NCI-H2171 treated with DMSO at 0.1 percent for 48 hours (cell line): ENCODE measurements around the gene QRFP.

Source experiments
- DNase-seq: peaks from one replicate; lab custom pipeline; 2025; lab: John Stamatoyannopoulos, UW

QRFP gene

GRCh38 chr9:130904070-130905044 is 7.7 kb upstream of the QRFP start:
- no peak for DNase-seq

DNA sequence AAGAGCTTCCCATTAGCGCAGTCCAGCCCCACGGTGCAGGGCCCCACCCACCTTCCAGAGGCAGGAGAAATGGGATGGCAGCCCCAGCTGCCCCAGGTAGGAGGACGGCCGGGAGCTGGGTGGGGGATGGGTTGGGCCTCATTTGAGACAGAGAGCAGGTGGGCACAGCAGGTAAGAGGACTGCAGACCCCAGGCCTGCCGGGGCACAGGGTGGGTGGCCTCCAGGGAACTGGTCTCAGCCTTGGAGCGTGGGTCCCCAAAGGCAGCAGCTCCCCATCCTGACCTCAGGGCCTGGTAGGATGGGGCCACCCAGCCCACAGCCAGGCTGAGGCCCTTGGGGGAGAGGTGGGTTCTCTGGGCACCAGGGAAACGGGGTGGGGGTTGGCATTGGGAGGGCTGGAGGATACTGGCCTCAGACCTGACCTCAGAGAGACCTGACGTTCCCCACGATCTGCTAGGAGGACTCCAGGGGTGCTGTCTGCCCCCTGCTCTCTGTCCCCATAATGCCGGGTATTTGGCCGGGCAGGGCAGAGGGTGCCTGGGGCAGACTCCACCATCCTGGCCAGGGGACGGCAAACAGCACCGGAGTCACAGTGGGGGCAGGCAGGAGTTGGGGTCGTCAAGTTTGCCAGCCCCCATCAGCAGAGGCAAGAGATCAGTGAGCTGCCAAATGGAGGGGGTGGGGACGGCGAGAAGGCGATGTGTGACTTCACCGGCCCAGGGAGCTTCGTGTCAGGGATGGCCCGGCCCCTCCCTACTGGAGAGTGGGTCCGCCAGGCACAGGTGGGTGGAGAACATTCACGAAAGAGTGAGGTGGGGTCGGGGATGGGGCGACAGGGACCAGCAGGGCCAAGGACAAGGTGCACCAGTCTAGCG is 6.8 kb upstream of the QRFP start:
- DNase-seq = no peak

DNA sequence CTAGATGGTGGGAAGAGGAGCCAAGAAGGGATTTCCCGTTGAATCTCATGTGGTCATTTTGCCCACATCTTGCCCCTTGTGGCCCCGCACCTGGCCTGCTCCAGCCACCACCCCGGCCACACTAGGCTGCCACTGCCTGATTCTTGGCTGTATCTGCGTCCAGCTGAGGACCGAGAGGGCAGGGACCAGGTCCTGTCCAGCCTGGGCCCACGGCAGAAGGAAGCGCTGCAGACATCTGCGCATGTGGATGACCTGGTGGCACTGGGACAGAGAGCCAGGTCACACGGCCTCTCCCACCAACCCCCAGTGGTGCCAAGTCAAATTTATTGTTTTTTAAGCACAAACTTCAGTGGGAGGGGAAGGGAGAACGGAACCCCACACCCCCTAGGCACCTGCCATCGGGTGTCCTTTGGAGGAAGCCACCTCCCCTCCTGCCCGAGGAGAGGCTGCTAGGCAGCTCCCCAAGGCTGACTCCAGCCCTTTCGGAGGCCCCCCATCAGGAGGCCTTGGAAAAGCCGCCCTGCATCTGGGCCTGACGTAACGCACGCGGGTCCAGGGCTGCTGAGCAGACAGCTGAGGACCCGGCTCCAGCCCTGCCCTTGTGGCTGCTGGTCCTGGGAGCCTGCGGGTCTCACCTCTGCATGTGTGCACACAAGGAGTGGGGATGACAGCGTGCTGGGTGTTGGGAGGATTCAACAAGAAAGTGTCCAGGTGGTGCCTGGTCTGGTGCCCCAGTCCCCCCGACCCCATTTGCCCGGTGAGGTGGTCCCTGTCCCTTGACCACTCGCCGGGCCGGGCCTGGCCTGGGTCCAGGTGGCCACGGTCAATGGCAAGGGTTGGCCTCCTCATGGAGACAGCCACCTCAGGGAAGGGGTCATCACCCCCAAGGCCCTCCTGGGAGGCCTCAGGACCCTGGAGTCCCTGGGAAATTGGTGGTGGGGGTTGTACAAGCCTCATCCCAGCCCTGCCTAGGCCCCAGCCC is 5.9 kb upstream of the QRFP start:
- DNase-seq = no peak

DNA sequence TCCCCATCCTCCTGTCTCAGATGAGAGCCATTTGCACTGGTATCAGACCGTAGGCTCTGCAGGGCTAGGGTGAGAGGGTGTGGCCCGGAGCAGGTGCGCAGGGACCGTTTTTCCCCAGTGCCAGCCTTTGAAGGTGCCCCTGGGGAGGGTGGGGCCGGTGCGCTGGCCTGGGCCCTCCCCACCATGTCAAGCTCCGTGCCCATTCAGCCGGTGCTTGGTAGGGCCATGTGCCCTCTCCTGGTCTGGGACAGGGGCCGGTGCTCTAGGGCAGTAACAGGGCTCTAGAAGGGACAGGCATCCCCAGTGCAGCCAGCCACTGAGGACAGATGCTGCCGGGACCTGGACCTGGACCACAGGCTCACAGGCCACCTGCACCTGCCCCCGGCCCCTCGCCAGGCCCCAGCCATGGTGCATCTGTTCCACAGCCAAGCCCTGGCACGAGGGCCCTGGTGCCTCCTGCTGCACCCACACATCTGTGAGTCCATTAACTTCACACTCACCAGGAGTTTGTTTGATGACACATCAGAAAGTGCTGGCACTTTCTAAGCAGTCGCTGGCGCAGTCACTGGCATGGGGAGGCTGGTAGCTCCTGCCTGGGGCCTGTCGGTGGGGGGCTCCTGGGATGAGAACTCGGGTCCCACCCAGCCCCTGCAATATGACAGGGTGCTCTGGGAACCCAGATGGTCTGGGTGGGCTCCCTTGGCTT is 5.0 kb upstream of the QRFP start:
- DNase-seq = no peak

GRCh38 chr9:130900701-130901497 is 4.3 kb upstream of the QRFP start:
- no peak for DNase-seq

GRCh38 chr9:130899051-130899748 is 2.6 kb upstream of the QRFP start:
- DNase-seq = no peak

DNA sequence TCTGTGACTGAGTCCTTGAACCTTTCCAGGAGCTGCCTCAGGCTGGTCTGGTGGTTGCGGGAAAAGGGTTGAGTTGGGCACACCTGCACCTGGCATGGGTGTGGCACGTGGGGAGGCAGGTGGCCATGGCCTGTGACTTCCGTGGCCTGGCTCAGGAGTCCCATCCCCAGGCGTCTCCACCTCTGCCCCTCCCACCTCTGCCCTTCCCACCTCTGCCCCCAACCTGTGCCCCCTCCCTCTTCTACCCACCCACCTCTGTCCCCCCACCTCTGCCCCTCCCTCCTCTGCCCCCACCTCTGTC is 1.9 kb upstream of the QRFP start:
- DNase-seq = no peak

DNA sequence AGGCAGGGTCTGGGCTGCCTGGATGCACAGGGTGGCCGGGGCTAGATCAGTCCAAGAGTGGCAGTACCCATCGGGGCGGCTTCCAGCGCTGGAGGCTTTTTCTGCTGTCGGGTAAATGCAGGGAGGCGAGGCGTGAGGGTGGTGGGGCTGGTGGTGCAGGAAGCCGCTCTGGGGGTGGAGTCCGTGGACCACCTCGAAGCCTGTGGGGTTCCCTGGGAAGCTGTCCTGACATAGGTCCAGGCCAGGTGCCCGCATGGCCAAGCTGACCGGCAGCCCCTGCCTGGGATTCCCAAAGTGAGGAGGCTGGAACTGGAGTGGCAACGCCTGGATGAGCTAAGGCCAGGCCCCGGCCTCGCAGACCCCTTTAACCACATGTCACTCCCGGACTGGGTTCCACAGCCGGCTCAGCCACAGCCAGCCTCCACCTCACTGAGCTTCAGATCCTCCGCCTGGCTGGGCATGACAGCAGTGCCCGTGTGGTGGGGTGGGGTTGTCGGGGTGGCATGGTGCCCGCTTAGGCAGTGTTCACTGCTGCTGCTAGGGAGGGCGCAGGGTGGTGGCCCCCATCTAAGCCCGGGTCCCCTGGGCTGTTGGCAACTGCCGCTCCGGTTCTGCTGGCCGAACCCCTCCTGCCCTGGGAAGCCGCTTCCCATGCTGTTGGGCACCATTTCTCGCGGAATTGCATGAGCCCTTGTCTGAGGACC is 1.4 kb upstream of the QRFP start:
- peak; percentile 16 for DNase-seq

DNA sequence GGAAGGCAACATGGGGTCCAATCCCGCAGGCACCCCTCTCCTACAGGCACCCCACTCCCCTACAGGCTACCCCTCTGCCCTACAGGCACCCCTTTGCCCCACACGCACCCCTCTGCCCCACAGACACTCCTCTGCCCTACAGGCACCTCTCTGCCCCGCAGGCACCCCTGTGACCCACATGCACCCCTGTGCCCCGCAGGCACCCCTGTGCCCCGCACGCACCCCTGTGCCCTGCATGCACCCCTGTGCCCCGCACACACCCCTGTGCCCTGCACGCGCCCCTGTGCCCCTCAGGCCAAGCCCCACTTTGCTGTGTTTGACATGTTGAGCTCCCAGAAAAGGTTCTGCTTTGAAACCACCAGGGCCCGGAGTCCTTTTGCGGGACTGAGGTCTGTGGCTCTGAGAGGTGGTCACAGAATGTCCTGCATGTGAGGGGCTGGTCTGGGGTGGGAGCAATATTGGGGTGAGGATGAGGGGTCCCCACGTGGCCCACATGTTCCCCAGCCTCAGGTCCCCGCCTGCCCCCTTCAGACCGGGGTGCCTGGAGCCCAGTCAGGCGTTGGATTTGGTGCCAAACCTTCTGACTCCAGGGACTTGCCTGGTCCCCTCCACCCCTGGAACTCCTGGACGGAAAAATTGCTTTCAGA is 616 bp upstream of the QRFP start:
- DNase-seq = no peak

GRCh38 chr9:130895481-130896232 is 955 bp downstream of the QRFP start:
- DNase-seq = no peak

DNA sequence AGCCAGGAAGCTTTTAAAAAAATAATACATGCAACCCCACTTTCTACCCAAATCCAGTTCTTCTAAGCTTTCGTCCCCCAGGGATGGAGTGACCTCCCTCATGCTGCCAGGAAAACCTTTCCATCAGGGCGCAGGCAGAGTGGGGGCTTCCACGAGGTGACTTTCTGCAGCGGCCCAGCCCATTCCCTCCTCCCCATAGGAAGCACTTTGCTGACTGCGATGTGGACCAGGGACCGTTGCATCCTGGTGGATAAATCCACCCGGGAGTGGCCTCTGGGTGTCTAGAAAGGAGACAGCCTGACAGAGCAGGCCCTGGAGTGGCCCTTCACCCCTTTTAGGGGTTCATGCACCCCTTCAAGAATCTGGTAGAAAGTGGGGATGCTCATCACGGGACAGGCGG is 1.6 kb downstream of the QRFP start:
- no peak for DNase-seq

- DNase-seq = no peak
Measured at GRCh38 chr9:130894546-130894945, 2.1 kb downstream of the QRFP start.

DNA sequence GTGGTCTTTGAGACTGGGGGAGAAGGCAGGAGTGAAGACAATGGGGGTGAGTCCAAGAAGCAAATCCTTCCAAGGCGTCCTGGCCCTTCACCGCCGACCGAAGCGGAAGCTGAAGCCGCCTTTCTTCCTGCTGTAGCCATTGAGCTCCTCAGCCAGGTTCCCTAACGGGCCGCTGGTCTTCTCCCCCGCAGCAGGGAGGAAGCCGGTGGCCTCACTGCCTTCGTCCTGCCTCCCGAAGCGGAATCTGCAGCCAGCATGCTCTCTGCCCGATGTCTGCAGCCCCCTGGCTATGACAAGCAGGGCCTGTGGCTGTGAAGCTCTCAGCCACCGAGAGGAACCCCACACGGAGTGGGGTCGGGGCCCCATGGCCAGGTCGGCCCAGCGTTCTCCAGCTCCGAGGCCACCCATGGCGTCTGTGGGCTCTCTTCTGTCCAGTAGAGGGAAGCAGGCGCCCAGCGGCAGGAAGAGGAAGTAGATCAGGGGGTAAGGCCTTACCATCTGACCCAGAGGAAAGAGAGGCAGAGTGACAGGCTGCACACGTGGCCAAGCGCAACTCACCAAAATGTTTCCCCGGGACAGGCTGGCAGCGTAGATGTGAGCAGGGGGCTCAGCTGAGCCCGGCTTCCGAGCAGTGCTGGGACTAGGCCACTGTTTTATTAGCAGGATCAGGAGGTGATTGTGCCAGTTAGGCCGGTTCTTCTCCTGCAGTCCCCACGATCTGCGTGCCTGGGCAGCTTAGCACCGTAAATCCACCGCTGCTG is 3.1 kb downstream of the QRFP start:
- DNase-seq = no peak

- DNase-seq = no peak
Measured at GRCh38 chr9:130892477-130893304, 3.9 kb downstream of the QRFP start.

DNA sequence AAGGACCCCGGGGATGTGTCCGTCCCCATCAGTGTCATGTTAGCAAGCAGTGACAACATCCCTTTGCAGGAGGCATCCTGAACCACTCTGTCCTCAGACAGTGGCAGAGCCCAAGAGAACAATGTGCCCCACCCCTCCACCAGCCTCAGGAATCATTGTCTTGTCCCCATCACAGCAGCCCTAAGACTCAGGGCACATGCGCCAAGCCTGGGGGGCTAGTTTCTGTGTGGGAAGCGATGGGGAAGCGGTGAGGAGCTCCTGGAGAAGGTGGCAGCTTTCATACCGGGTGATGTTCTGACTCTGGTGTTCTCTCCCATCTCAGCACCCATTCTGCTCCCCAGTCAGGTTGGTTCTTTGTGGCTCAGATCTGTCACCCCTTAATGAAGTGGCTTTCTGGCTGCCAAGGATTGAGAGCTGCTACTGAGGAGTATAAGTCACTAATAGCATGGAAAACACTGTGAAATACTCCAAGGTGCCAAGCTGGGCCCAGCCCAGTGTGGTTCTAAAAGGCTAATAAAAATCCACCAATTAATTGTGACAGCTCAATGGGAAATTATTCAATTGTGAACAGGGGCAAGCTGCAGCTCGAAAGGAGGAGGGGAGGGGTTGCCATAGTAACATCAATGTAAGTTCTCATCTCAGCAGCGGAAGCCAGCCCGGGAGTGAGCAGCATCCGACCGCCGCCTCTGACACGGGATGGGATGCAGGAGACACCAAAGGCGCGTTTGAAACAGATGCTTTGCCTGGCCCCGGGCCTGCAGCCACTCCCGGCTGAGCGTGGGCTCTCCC is 4.7 kb downstream of the QRFP start:
- DNase-seq = peak; percentile 35
